ENCODE results near the gene ELP6. TPM values are rescaled to one million over a fixed set of nuclear protein-coding genes. Genes with fewer than 3 reads are reported as not detected.

Gene ELP6
- total RNA-seq, 1 experiment from 2014 or later = 26.9 TPM

DNA sequence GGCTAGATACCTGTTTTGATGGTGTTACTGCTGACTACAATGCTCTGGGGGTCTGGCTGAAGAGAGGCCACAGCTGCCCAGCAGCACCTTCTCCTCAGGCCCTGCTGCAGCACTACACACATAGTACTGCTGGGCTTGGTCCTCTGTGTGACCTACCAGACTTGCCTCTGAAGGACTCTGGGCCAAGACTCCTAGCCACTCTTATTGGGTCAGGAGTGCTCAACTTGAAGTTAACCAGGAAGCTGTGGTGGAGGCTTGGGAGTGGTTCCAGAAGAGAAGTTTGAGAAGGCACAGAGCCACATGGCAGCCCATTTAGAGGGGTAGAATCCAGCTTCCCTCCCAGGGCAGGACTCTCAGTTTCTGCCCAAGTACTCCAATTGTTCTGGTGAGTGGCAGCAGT, 16.6 kb downstream of the ELP6 start:
- ChIA-PET POLR2A (no interaction called here), CTCF (no interaction called here)
- in situ Hi-C loops (cut with HindIII; ENCODE audit: low pct_unique_long_range_greater_than_20kb, low sequenced_read_pairs) = no loop called here
- ATAC-seq (no peak), DNase-seq (ENCODE audit: low read depth, low spot score) (no peak)
- intact Hi-C loops (cut with micrococcal nuclease; ENCODE audit: unreplicated experiment) = no loop called here
- no peaks in the 10 kb centered on the region for H3K9me3 ChIP-seq (ENCODE audit: control insufficient read depth, insufficient read depth, low read depth, low read length)
- no peak for TF ChIP-seq POLR2AphosphoS5 (IDR thresholded peaks at IDR 0.05; ENCODE audit: low read depth, low read length)
- no peak for TF ChIP-seq REST (IDR thresholded peaks at IDR 0.05; ENCODE audit: insufficient read depth in 1 of 2, low read depth in 2 of 2, low read length in 1 of 2)
- TF ChIP-seq TCF7L2 (IDR thresholded peaks at IDR 0.05; ENCODE audit: low read depth, low read length) = no peak
- TF ChIP-seq CTCF (IDR thresholded peaks at IDR 0.05) = no peak
- no peak for TF ChIP-seq SIN3A (IDR thresholded peaks at IDR 0.05; ENCODE audit: borderline replicate concordance, insufficient read depth, low read depth, low read length)
- H3K4me1 ChIP-seq (ENCODE audit: control insufficient read depth, insufficient read depth, low read length) = no peaks in the 10 kb centered on the region
- H3K36me3 ChIP-seq (ENCODE audit: control insufficient read depth, insufficient read depth, low read length) = peaks cover 3% of the 10 kb centered on the region; the same call in 1 of the 2 replicates
- H3K4me3 ChIP-seq (ENCODE audit: low read depth in 2 of 2, low read length in 2 of 2) = no peak overlapping the region
- no peak overlapping the region for H3K27ac ChIP-seq (ENCODE audit: low read length)
- no TSS peak for BruUV-seq (replicated peaks)
- H3K27me3 ChIP-seq (ENCODE audit: control insufficient read depth, insufficient read depth, low read length) = no peaks in the 10 kb centered on the region

DNA sequence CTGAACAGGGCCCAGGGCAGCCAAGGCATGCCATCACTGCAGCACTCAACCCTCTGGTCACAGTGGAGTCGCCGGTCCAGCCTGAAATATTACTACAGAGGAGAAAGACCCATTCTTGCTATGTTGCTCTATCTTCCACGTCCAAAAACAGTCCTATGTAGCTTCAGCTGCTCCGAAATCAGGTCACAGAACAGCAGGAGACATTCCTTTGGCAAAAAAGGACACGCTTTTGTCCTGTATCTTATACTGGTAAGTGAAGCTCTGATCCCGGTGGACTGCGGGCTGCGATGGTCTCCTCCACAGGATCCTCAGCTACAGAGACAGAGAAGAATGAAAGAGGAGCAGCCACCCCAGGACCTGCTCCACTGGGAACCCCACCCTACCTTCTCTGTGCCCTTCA, 17.6 kb downstream of the ELP6 start:
- ChIA-PET POLR2A (no interaction called here), CTCF (no interaction called here)
- peaks cover 3% of the 10 kb centered on the region; the same call in 1 of the 2 replicates for H3K36me3 ChIP-seq (ENCODE audit: control insufficient read depth, insufficient read depth, low read length)
- H3K4me1 ChIP-seq (ENCODE audit: control insufficient read depth, insufficient read depth, low read length) = no peaks in the 10 kb centered on the region
- TF ChIP-seq POLR2AphosphoS5 (IDR thresholded peaks at IDR 0.05; ENCODE audit: low read depth, low read length) = no peak
- TF ChIP-seq SIN3A (IDR thresholded peaks at IDR 0.05; ENCODE audit: borderline replicate concordance, insufficient read depth, low read depth, low read length) = no peak
- no peak for TF ChIP-seq TCF7L2 (IDR thresholded peaks at IDR 0.05; ENCODE audit: low read depth, low read length)
- no peak for TF ChIP-seq CTCF (IDR thresholded peaks at IDR 0.05)
- no peak for TF ChIP-seq REST (IDR thresholded peaks at IDR 0.05; ENCODE audit: insufficient read depth in 1 of 2, low read depth in 2 of 2, low read length in 1 of 2)
- no TSS peak for BruUV-seq (replicated peaks)
- DNase-seq (ENCODE audit: low read depth, low spot score) = no peak
- no peaks in the 10 kb centered on the region for H3K27me3 ChIP-seq (ENCODE audit: control insufficient read depth, insufficient read depth, low read length)
- no peak for ATAC-seq
- in situ Hi-C loops (cut with HindIII; ENCODE audit: low pct_unique_long_range_greater_than_20kb, low sequenced_read_pairs) = no loop called here
- H3K9me3 ChIP-seq (ENCODE audit: control insufficient read depth, insufficient read depth, low read depth, low read length) = no peaks in the 10 kb centered on the region
- no peak overlapping the region for H3K27ac ChIP-seq (ENCODE audit: low read length)
- intact Hi-C loops (cut with micrococcal nuclease; ENCODE audit: unreplicated experiment) = no loop called here
- no peak overlapping the region for H3K4me3 ChIP-seq (ENCODE audit: low read depth in 2 of 2, low read length in 2 of 2)
